GM19438 (cell line): ENCODE data around the gene TUBA4A.
A peak's percentile ranks its signal among the peaks of the same experiment; 100 is the strongest.
"Not testable (repeated sequence)": the region's sequence is repeated elsewhere in the genome, so short reads cannot be mapped to it uniquely, and the experiment has no call there.

Experiments used
- ATAC-seq: cut with Tn5 transposase; IDR thresholded peaks from one replicate; pipeline ENCODE4 v1.9.1; 2021; ENCODE audit warnings: low read depth; ENCODE audit not compliant: unreplicated experiment

The TUBA4A gene

DNA sequence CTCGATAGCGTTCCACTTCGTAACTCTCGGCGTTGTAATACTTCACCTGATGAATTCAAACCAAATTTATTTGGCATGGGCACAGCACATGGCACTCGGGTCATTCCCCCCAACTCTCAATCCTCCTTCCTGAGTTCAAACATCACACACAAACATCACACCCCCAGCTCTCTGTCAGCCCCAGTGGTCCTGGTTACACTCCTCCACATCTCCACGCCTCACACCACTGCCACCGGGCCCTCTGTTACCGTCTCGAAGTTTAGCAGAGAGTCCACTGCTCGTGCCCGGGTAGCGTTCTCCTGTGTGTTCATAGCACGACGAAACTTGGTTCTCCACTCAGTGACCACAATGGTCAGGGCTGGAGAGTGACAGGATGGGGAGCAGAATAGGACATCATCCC is 39.6 kb downstream of the TUBA4A start:
- ATAC-seq, result no peak

DNA sequence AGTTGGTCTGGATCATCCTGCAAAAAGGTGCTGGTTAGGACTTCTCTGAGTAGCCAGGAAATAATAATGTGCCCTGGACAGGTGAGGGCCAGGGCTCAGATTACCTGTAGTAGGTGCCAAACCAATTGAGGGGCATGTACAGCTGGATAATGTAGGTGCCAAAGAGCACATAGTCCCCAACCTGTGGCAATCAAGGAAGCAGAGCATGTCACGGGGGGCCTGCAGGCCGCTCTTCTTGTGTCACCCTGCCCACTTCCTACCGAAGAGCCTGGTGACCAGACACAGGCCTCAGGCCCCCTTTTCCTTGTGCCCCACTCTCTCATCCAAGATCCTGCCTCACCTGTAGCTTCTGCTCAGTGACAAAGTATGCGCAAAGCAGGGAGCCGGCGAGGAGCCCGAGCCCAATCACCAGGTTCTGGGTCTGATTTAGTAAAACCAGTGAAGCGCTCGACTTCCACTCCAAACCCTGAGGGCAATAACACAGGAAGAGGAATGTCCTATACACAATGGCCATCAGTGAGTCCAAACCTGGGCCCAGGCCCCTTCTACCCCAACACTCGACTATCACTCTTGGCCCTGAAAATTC is 40.1 kb downstream of the TUBA4A start:
- ATAC-seq, result no peak

DNA sequence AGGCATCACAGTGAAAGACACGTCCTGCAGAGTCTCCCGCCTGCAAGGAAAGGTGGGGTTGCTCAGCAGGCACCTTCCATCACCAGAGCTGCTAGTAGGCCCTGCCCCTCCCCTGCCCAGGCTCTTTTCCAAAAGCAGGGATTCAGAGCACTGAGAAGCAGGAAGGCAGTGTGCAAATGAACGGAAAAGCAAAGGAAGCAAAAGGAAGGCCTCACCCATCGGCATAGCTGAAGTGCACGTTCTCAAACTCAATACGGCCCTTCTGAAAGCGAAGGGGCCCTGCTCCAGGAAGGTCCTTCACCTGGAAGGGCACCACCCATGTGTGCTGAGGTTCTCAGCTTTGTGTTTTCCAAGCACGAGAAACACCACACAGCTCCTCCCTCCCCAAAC is 40.7 kb downstream of the TUBA4A start:
- ATAC-seq, result no peak

DNA sequence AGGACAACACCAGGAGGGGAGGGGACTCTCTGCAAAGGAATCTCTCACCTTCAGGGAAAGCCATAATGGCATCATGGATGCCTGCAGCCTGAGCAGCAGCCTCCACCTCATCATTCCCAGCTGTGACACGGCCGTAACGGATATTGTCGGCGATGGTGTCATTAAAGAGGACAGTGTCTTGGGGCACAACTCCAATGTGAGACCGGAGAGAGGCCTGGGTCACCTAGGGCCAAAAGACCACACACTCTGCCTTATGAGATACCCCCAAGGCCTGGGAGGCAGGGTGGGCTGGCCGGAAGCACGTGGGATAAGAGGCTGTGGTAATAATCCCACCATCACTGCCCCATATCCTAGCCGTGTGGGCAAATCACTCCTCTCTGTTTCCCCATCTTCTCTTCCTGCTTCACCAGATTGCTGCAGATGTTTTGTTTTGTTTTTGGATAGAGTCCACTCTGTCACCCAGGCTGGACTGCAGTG is 42.8 kb downstream of the TUBA4A start:
- no peak for ATAC-seq

DNA sequence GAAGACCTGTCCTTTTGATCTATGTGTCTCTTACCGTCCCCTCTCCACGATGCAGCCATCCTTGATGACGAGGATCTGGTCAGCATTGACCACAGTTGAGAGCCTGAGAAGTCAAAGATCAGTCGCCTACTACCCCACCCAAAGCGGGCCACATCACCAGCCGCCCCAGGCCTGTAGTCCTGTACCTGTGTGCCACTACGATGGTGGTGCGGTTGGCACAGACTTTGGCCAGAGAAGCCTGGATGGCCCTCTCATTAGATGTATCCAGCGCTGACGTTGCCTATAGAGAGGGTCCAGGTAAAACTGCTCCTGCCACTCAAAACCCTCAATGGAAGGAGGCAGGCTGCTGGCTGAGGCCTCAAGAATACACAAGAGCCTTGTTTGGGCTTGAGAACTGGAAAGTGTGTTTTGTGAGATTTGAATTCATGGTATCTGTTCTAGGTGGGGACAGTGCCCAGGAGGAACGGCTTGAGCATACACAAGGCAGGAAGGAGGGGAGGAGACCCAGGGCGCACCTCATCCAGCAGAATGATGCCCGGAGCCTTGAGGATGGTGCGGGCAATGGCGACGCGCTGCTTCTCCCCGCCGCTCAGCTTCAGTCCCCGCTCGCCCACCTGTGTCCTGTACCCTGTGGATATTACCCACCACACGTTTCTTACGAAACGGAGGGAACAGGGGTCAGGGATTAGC is 43.4 kb downstream of the TUBA4A start:
- no peak for ATAC-seq

DNA sequence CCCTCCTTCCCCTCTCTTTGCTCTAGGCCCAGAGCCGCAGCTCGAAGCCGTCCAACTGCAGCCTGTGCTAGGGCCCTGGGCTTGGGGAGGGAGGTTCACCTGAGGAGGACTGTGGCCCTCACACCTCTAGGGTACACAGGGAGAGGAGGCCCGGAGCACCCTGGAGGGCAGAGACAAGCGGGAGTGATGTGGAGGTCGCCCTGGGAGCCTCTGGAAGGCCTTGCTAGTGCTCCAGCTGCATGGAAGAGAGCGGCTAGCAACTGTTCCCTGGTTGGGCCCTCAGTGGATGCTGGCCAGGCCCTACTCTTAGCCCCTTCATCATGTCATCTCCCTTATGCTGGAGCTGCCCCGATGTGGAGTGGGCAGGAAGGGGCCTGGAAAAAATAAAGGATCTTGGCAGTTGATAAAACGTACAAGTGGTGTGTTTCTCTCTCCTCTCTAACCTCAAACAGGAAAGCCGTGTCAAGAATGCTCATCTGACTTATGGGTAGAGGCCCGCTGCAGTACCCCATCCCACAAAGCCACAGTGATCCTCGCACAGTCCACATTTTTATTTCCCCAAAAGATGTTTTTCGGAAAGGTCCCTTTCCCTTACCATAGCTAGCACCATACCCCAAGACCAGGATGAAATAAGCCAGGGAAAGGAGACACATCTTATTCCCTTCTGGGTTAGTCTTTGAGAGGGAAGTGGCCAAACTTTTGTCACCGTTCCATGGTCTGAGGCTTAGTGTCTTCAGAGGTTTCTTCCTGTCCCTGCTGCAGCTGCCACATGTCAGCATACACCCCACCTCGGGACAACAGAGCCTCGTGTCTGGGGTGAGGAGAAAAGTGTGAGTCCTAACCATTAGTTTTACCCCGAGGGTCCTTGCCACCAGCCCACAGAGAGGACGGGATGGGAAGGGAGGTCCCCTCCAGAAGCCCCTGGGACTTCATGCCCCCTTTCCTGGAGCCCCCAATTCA is 44.2 kb downstream of the TUBA4A start:
- no peak for ATAC-seq

DNA sequence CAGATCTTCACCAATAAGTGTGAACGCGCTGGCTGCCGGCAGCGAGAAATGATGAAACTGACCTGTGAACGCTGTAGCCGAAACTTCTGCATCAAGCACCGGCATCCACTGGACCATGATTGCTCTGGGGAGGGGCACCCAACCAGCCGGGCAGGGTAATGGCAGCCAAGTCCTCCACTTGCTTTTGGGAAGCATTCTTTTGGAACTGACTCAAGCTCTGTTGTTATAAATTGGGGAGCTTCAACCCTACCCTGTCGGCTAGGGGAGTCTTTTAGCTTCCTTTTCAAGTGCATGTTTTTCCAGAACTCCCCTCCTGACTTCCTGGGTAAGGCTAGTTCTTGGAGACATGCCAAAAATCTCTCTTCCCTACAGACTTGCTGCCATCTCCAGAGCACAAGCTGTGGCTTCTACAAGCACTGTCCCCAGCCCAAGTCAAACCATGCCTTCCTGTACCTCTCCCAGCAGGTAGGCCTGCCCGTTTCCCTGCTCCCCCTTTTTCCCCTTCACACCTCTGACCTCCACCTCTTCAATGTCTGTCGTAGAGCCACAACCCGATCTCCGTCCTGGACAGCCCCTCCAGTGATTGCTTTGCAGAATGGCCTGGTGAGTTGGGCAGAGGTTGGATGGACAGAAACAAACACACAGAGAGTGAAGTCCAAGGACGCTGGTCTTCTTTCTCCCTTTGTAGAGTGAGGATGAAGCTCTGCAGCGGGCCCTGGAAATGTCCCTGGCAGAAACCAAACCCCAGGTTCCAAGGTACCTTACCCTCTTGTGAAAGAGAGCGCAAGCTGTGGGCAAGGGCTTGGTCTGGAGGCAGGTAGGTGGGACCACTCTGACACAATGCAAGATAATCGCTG is 45.6 kb downstream of the TUBA4A start:
- no peak for ATAC-seq

DNA sequence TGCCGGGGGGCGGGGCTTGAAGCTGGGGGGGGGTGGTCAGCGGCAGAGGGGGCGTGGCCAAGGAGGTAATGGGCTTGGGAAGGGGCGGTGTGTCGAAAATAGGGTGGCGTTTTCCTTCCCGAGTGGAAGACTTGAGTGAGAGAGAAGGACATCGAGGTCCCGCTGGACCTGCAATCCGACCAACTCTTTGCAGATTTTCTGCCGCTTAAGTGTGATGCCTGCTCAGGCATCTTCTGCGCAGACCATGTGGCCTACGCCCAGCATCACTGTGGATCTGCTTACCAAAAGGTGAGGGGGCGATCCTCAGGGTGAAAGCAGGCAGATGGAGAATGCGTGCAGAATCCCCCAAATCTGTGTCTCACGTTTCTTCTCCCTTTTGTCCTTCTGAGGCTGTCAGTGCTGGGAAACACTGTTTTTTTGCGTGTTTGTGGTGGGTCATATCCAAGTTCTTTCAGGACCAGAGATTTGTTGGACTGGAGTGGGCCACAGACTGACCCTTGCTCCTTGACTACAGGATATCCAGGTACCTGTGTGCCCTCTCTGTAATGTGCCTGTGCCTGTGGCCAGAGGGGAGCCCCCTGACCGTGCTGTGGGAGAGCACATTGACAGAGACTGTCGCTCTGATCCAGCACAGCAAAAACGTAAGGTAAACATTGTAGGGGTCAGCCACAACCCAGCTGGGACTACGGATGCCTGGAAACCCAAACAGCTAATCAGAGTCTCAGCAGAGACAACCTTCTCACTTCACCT is 46.4 kb downstream of the TUBA4A start:
- no peak for ATAC-seq

DNA sequence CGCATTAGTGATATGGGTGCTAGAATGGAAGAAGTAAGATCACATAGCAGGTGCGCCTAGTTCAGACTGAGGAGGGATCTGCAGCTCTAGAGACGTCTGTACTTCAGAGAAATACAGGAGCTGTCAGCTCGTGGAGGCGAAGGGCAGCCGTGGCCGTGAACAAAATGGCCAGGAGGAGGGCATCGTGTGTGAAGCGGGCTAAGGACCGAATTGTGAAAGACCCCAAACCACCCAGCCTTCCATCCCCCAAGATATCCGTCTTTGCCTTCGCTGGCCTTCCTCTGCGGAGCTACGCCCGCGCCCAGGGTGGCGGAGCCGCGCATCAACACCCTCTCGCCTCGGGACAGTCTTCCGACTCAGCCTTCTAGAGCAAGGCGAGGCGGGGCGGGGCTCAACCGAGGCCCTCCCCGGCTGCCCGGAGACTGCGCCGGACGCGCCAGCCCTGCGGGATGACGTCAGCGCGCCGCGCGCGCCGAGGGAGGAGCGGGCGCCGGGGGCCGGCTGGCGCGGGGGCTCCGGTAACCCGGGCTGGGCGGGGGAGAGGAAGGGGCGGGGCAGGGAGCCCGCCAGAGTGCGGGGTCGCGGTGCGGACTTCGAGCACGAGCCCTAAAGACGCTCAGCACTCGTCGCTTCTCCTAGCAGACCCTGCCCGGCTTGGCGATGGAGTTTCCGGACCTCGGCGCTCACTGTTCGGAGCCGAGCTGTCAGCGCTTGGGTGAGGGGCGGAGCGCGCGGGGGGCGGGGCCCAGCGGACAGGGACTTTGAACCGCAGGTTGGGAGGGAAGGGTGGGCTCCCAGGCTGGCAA is 47.2 kb downstream of the TUBA4A start, which contains the start of gene ZFAND2B:
ZFAND2B (plus strand) TSS at position 455 of the 806 bp plus-strand sequence; CDS start at position 661, 206 bp downstream.
- ATAC-seq, result peak; percentile 94

DNA sequence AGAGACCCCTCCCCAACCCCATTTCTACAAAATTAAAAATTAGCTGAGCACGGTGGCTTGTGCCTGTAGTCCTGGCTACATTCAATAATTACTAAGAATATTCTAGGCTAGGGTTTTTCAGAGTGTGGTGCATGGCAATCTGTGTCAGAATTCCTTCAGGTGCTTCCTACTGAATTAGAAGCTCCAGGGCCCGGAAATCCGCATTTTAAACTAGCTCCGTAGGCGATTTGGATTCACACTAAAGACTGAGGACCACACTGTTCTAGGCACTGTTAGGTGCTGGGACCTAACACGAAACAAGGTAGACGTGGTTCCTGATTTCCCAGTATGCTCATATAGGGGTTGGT is 47.8 kb downstream of the TUBA4A start:
- no peak for ATAC-seq

DNA sequence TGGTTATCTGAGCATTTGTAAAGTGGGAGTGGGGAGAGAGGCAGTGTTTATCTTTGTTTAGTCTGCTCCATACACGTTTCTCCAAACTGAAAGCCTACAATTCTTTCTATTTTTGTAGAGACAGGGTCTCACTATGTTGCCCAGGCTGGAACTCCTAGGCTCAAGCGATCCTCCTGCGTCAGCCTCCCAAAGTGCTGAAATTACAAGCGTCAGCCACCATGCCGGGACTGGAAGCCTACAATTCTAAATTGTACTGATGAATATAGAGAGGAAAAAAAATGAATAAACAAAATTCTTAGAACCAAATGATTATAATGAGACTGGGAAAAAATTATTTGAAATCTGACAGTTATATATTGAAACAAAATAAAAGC is 48.6 kb downstream of the TUBA4A start:
- ATAC-seq, result no peak

DNA sequence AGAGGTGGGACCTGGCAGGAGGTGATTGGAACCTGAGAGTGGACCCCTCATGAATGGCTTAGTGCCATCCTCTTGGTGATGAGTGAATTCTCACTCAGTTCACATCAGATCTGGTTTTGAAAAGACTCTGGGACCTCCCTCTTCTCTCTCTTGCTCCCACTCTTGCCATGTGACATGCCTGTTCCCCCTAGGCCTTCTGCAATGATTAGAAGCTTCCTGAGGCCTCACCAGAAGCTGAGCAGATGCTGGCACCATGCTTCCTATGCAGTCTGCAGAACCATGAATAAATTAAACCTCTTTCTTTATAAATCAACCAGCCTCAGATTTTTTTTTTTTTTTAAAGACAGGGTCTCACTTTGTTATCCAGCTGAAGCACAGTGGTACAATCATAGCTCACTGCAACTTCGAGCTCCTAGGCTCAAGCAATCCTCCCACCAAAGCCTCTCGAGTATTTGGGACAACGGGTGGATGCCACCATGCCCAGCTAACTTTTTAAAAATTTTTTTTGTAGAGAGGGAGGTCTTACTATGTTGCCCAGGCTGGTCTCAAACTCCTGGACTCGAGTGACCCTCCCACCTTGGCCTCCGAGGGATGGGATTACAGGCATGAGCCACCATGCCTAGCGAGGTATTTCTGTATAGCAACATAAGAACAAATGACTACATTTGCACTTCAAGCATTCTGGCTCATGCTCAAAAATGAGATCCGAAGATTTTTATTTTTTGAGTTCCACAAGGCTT is 49.1 kb downstream of the TUBA4A start:
- ATAC-seq, result no peak

DNA sequence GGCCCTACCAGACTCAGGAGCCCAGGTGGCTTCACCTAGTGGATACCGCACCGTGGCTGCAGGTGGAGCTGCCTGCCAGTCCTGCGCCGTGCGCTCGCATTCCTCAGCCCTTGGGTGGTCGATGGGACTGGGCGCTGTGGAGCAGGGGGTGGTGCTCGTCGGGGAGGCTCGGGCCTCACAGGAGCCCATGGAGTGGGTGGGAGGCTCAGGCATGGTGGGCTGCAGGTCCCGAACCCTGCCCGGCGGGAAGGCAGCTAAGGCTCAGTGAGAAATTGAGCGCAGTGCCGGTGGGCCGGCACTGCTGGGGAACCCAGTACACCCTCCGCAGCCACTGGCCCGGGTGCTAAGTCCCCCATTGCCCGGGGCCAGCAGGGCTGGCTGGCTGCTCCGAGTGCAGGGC is 52.4 kb downstream of the TUBA4A start:
- not testable (repeated sequence) for ATAC-seq

DNA sequence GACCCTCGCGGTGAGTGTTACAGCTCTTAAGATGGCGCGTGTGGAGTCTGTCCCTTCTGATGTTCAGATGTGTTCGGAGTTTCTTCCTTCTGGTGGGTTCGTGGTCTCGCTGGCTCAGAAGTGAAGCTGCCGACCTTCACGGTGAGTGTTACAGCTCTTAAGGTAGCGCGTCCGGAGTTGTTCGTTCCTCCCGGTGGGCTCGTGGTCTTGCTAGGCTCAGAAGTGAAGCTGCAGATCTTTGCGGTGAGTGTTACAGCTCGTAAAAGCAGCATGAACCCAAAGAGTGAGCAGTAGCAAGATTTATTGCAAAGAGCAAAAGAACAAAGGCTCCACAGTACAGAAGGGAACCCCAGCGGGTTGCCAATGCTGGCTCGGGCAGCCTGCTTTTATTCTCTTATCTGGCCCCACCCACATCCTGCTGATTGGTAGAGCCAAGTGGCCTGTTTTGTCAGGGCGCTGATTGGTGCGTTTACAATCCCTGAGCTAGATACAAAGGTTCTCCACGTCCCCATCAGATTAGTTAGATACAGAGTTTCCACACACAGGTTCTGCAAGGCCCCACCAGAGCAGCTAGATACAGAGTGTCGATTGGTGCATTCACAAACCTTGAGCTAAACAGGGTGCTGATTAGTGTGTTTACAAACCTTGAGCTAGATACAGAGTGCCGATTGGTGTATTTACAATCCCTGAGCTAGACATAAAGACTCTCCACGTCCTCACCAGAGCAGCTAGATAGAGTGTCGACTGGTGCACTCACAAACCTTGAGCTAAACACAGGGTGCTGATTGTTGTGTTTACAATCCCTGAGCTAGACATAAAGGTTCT is 53.0 kb downstream of the TUBA4A start:
- not testable (repeated sequence) for ATAC-seq
